OCI-LY7 (cell line): ENCODE data around the gene ANKRD44.

Experiments
- EZH2phosphoT487 ChIP-seq: fragments of 200-600 bp; sonication (generic); IDR thresholded peaks from 2 replicates; pipeline ENCODE4 v1.6.1; 2018; ENCODE audit warnings: low read depth, borderline replicate concordance, mild to moderate bottlenecking, mixed run types, antibody characterized with exemption, low read length, moderate library complexity, mixed read lengths
- TF ChIP-seq, protein P1 (sequence below): fragments of 200-600 bp; sonication (generic); conservative IDR thresholded peaks from 2 replicates; pipeline ENCODE4 v1.5.1; 2014; ENCODE audit warnings: mild to moderate bottlenecking, antibody characterized with exemption, low read length, moderate library complexity, mixed read lengths

DNA sequence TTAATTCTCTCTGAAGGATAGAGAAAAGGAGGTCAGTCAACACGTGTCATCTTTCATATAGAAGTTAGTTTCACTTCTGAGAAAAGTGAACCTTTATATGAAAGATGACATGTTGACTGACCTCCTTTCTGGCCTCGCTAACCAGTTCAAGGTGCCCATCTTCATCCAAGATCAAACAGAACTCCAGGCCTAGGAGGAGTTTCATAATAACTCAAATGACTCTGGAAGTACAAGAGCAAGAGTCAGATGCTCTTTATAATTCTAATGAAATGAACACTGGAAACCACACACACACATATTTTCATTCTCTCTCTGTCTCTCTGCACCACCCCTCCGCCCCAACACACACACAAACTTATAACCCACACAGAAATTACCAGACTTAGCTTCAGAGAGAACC, 16.3 kb downstream of the ANKRD44 start:
- TF ChIP-seq, protein P1, sequence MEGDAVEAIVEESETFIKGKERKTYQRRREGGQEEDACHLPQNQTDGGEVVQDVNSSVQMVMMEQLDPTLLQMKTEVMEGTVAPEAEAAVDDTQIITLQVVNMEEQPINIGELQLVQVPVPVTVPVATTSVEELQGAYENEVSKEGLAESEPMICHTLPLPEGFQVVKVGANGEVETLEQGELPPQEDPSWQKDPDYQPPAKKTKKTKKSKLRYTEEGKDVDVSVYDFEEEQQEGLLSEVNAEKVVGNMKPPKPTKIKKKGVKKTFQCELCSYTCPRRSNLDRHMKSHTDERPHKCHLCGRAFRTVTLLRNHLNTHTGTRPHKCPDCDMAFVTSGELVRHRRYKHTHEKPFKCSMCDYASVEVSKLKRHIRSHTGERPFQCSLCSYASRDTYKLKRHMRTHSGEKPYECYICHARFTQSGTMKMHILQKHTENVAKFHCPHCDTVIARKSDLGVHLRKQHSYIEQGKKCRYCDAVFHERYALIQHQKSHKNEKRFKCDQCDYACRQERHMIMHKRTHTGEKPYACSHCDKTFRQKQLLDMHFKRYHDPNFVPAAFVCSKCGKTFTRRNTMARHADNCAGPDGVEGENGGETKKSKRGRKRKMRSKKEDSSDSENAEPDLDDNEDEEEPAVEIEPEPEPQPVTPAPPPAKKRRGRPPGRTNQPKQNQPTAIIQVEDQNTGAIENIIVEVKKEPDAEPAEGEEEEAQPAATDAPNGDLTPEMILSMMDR: no peak
- no peak for TF ChIP-seq EZH2phosphoT487
